Measurements from ENCODE around the gene PDCD5. TPM values are rescaled to one million over a fixed set of nuclear protein-coding genes. Genes with fewer than 3 reads are reported as not detected.

The PDCD5 gene
- total RNA-seq, 1 experiment from 2014 or later: 118 TPM

DNA sequence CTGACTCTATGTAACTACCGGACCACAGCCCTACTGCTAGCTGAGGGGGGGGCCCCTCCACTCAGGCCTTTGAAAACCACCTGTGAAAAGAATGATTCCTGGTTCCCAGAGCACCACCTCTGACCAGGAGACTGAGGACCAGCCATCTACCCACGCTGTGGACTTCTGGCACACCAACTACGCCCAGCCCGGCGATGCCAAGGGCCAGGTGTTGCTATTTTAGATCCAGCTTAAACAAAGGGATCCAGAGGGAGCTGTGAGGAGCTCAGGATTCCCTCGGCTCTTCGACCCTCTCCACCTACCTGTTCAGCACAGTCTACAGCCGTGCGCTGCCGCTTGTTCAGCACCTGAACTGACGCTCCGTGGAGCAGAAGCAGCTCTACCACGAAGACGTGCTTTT, 23.0 kb downstream of the PDCD5 start:
- no peak overlapping the region for H3K14ac ChIP-seq (ENCODE audit: insufficient read depth, low read length)
- H3K27ac ChIP-seq (ENCODE audit: insufficient read length, low read depth, low read length): no peak overlapping the region
- H3K23ac ChIP-seq (ENCODE audit: insufficient read length, low read depth, low read length): no peak overlapping the region
- no peak overlapping the region for H2BK20ac ChIP-seq (ENCODE audit: low read depth, low read length, poor library complexity, severe bottlenecking)
- no peak overlapping the region for H3K4me2 ChIP-seq (ENCODE audit: insufficient read depth, insufficient read length, low read length)
- no peak overlapping the region for H2BK12ac ChIP-seq (ENCODE audit: insufficient read length, low read depth, low read length)
- no peaks in the 10 kb centered on the region for H3K9me3 ChIP-seq (ENCODE audit: control insufficient read depth, low read depth, low read length)
- no peaks in the 10 kb centered on the region for H4K20me1 ChIP-seq (ENCODE audit: control insufficient read depth, insufficient read depth, insufficient read length)
- H3K4me1 ChIP-seq (ENCODE audit: insufficient read depth, low read length): no peaks in the 10 kb centered on the region
- peaks cover 26 to 64% (median 53%) of the 10 kb centered on the region in 3 experiments; a peak in 6 of 7 replicates for H3K36me3 Mint-ChIP-seq (ENCODE audit: insufficient read depth in 1 of 3, low read depth in 3 of 3)
- no CpG with 5 or more reads among the region's 14 CpGs for WGBS (ENCODE audit: extremely low coverage, insufficient read length, low lambda C conversion rate)
- H3K27me3 ChIP-seq (ENCODE audit: insufficient read depth, low read length): no peaks in the 10 kb centered on the region
- no peak overlapping the region for H3K4me3 Mint-ChIP-seq
- H2AK5ac ChIP-seq (ENCODE audit: insufficient read length, low read length): no peak overlapping the region
- no peaks in the 10 kb centered on the region for H3K79me1 ChIP-seq (ENCODE audit: insufficient read depth, low read depth, low read length, poor library complexity, severe bottlenecking)
- no peak overlapping the region for H2BK5ac ChIP-seq (ENCODE audit: insufficient read length, low read length)
- no peaks in the 10 kb centered on the region for H3K4me1 Mint-ChIP-seq
- no peaks in the 10 kb centered on the region for H3K79me2 ChIP-seq (ENCODE audit: insufficient read depth, low read length)
- H3T11ph ChIP-seq (ENCODE audit: low read length): no peak overlapping the region
- H3K27ac Mint-ChIP-seq: no peak overlapping the region
- H3K4ac ChIP-seq (ENCODE audit: low read depth, low read length): no peak overlapping the region
- no peak overlapping the region for H4K8ac ChIP-seq (replicated peaks; ENCODE audit: insufficient read length, low read depth, low read length)
- no peak overlapping the region for H3K56ac ChIP-seq (ENCODE audit: insufficient read length, low read depth, low read length)
- no peak overlapping the region for H4K91ac ChIP-seq (ENCODE audit: insufficient read length, low read depth, low read length)
- H2BK15ac ChIP-seq (ENCODE audit: low read depth, low read length): no peak overlapping the region
- no peak overlapping the region for H2BK120ac ChIP-seq (ENCODE audit: low read depth, low read length, poor library complexity, severe bottlenecking)
- no peaks in the 10 kb centered on the region for H3K23me2 ChIP-seq (ENCODE audit: insufficient read length, low read depth, low read length, poor library complexity, severe bottlenecking)
- no peaks in the 10 kb centered on the region for H3K27me3 Mint-ChIP-seq (ENCODE audit: low read depth)
- no peak overlapping the region for H3K9ac ChIP-seq (ENCODE audit: extremely low read depth, insufficient read length, low read length)
- H3K9me3 Mint-ChIP-seq: no peaks in the 10 kb centered on the region
- DNase-seq: no peak
- no peak overlapping the region for H2AFZ ChIP-seq (ENCODE audit: low read length)
- TF ChIP-seq, protein P1, sequence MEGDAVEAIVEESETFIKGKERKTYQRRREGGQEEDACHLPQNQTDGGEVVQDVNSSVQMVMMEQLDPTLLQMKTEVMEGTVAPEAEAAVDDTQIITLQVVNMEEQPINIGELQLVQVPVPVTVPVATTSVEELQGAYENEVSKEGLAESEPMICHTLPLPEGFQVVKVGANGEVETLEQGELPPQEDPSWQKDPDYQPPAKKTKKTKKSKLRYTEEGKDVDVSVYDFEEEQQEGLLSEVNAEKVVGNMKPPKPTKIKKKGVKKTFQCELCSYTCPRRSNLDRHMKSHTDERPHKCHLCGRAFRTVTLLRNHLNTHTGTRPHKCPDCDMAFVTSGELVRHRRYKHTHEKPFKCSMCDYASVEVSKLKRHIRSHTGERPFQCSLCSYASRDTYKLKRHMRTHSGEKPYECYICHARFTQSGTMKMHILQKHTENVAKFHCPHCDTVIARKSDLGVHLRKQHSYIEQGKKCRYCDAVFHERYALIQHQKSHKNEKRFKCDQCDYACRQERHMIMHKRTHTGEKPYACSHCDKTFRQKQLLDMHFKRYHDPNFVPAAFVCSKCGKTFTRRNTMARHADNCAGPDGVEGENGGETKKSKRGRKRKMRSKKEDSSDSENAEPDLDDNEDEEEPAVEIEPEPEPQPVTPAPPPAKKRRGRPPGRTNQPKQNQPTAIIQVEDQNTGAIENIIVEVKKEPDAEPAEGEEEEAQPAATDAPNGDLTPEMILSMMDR (conservative IDR thresholded peaks at IDR 0.05): no peak
- no peak overlapping the region for H3K18ac ChIP-seq (ENCODE audit: insufficient read length, low read depth, low read length)
- H4K5ac ChIP-seq (ENCODE audit: insufficient read length, low read depth, low read length): no peak overlapping the region
